Measurements from ENCODE around the gene ALKBH8. TPM values are rescaled to one million over a fixed set of nuclear protein-coding genes. Genes with fewer than 3 reads are reported as not detected.
A peak's percentile ranks its signal among the peaks of the same experiment; 100 is the strongest.

ALKBH8 gene
- total and polyA plus RNA-seq, 2 of the 8 experiments (the other 6 are each of a cell fraction or from before 2014, with no cell fraction given), result 3.6 to 11.9 TPM

- CTCF ChIA-PET (ENCODE audit: partially characterized antibody), result interaction anchor here (0.6 to 6.8 kb wide), 17 partner anchors 9 to 81 kb away, joined by 3 to 57 read pairs (median 3); no protein-coding TSS in a partner anchor
- FAIRE-seq (no peak), DNase-seq (ENCODE audit: low read depth in 1 of 2, low spot score in 2 of 2) (no peak)
- no peak overlapping the region for H2BK20ac ChIP-seq (ENCODE audit: low read length)
- H3K9ac ChIP-seq (replicated peaks in 1 of 4; ENCODE audit: extremely low read depth in 1 of 4, low read depth in 3 of 4, low read length in 3 of 4), result no peak overlapping the region
- no peak overlapping the region for H3K4me3 ChIP-seq (ENCODE audit: extremely low read depth in 1 of 4, insufficient read depth in 2 of 4, low read depth in 3 of 4, low read length in 4 of 4)
- no peaks in the 10 kb centered on the region for H3K79me1 ChIP-seq (ENCODE audit: low read depth, low read length)
- H3K4me1 ChIP-seq (replicated peaks in 1 of 4; ENCODE audit: control insufficient read depth in 3 of 4, insufficient read depth in 4 of 4, low read length in 3 of 4), result peaks cover 0 to 3% (median 0%) of the 10 kb centered on the region in 4 experiments; a peak in 2 of 7 replicates
- H3K4ac ChIP-seq (replicated peaks; ENCODE audit: insufficient read length, low read depth, low read length), result no peak overlapping the region
- no peak overlapping the region for H2BK12ac ChIP-seq (ENCODE audit: low read depth, low read length)
- TF ChIP-seq YY1 (IDR thresholded peaks at IDR 0.05; ENCODE audit: low read depth, low read length), result no peak
- peak; percentile 29 to 55 (median 42); a peak in 3 of 4 replicates for TF ChIP-seq CTCF (IDR thresholded peaks at IDR 0.05; ENCODE audit: control extremely low read depth in 1 of 3, insufficient read depth in 1 of 3, low read depth in 1 of 3, low read length in 3 of 3)
- peak; percentile 5 to 11; a peak in 1 of 4 replicates for TF ChIP-seq RAD21 (IDR thresholded peaks at IDR 0.05 in 1 of 2, conservative IDR thresholded peaks at IDR 0.05 in 1 of 2; ENCODE audit: low read depth in 2 of 2, low read length in 2 of 2)
- no peak overlapping the region for H2BK15ac ChIP-seq (ENCODE audit: low read length)
- no peaks in the 10 kb centered on the region for H3K9me3 ChIP-seq (ENCODE audit: insufficient read depth in 2 of 2, low read depth in 1 of 2, low read length in 1 of 2)
- no peak overlapping the region for H3K4me2 ChIP-seq (ENCODE audit: insufficient read depth in 1 of 2, low read depth in 2 of 2, low read length in 2 of 2)
- H3K23ac ChIP-seq (ENCODE audit: insufficient read length), result no peak overlapping the region
- no peak overlapping the region for H3K14ac ChIP-seq (ENCODE audit: insufficient read length)
- no peak overlapping the region for H3K27ac ChIP-seq (ENCODE audit: low read depth, low read length)
- H4K8ac ChIP-seq (ENCODE audit: extremely low read depth, insufficient read depth, low read length), result no peak overlapping the region
- no peak overlapping the region for H3K56ac ChIP-seq (replicated peaks; ENCODE audit: insufficient read length, low read depth, low read length)
- no peak overlapping the region for H3K18ac ChIP-seq (ENCODE audit: extremely low read depth, low read length)
- 58% methylated on average over 3 of the region's 3 CpGs; no CpG with 5 or more reads in 1 of the 2 experiments for whole genome bisulfite sequencing, 2 experiments (ENCODE audit: extremely low coverage in 1 of 2, insufficient coverage in 1 of 2, insufficient read length in 1 of 2, insufficient replicate concordance in 2 of 2, low coverage in 1 of 2, low lambda C conversion rate in 2 of 2, missing lambda C conversion rate in 1 of 2)
- POLR2A ChIA-PET (ENCODE audit: partially characterized antibody), result no interaction called here
- no peaks in the 10 kb centered on the region for H3K79me2 ChIP-seq (ENCODE audit: control insufficient read depth in 1 of 2, insufficient read depth in 2 of 2, low read length in 2 of 2)
- no peak overlapping the region for H4K5ac ChIP-seq (ENCODE audit: insufficient read length, low read depth, low read length)
- no peaks in the 10 kb centered on the region for H3K23me2 ChIP-seq (ENCODE audit: low read depth, low read length)
- H2BK5ac ChIP-seq (ENCODE audit: low read depth, low read length), result no peak overlapping the region
- H2BK120ac ChIP-seq (replicated peaks; ENCODE audit: low read depth, low read length), result no peak overlapping the region
- H4K20me1 ChIP-seq (replicated peaks in 1 of 2; ENCODE audit: control insufficient read depth in 1 of 2, insufficient read depth in 2 of 2, low read length in 2 of 2), result no peaks in the 10 kb centered on the region
- peaks cover 0 to 5% (median under 1%) of the 10 kb centered on the region in 4 experiments; a peak in 2 of 7 replicates for H3K27me3 ChIP-seq (replicated peaks in 1 of 4; ENCODE audit: control insufficient read depth in 3 of 4, extremely low read depth in 1 of 4, insufficient read depth in 3 of 4, low read length in 3 of 4)
- no peaks in the 10 kb centered on the region for H3K36me3 ChIP-seq (ENCODE audit: control insufficient read depth in 2 of 4, insufficient read depth in 4 of 4, low read length in 3 of 4)
- H2AK5ac ChIP-seq (ENCODE audit: low read depth, low read length), result no peak overlapping the region
- H2AFZ ChIP-seq (ENCODE audit: low read length), result no peak overlapping the region
- H4K91ac ChIP-seq (replicated peaks; ENCODE audit: insufficient read length, low read length), result no peak overlapping the region
Observed at GRCh38 chr11:107606141-107606540, 40.6 kb upstream of the ALKBH8 start.
